Stimulated activated naive CD4-positive, alpha-beta T cell treated with Interleukin-2 at 50 U/mL for 16 hours (primary cell): ENCODE measurements around the gene MAP2K1.
A peak's percentile ranks its signal among the peaks of the same experiment; 100 is the strongest.
"Not testable (repeated sequence)": the region's sequence is repeated elsewhere in the genome, so short reads cannot be mapped to it uniquely, and the experiment has no call there.

Source experiments
- DNase-seq: peaks from one replicate; lab custom pipeline; 2025; lab: John Stamatoyannopoulos, UW

The MAP2K1 gene

DNA sequence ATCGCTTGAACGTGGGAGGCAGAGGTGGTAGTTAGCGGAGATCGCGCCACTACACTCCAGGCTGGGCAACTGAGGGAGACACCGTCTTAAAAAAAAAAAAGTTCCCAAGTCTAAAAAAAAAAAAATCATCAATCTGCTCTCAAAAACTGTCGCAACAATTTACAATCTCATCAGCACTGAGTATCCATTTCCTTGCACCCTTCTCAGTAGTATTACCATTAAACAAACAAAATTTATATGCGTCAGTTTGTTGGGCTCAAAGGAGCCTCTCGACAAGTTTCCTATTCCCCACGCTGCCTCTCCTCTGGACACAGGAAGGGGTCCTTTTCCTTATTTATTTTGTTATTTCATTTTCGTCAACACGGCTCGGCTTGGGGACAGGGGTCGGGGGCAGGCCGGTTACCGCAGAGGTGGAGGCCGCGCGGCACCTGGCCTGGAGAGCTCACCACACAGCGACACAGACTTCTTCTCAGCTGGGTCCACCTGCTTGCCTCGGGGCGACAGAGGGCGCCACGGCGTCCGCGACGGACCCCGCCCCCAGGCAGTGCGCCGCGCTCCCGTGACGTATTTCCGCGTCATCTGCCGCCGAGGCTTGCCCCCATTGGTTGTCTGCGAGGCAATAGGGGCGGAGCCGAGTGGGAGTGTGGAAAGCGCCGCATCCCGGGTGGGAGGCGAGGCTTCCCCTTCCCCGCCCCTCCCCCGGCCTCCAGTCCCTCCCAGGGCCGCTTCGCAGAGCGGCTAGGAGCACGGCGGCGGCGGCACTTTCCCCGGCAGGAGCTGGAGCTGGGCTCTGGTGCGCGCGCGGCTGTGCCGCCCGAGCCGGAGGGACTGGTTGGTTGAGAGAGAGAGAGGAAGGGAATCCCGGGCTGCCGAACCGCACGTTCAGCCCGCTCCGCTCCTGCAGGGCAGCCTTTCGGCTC, at the start of gene MAP2K1:
Gene MAP2K1 (plus strand): TSS at position 709 of the 920 bp plus-strand sequence. CDS start 436 bp downstream, outside the sequence.
- DNase-seq, result peak; percentile 98

DNA sequence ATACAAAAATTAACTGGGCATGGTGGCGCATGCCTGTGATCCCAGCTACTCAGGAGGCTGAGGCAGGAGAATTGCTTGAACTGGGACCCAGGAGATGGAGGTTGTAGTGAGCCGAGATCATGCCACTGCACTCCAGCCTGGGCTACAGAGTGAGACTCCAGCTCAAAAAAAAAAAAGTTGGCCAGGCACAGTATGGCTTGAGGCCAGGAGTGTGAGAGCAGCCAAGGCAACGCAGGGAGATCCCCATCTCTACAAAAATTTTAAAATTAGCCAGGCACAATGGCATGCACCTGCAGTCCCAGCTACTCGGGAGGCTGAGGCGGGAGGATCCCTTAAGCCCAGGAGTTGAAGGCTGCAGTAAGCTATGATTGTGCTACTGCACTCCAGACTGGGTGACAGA, 38.2 kb upstream of the MAP2K1 start:
- DNase-seq, result not testable (repeated sequence)

DNA sequence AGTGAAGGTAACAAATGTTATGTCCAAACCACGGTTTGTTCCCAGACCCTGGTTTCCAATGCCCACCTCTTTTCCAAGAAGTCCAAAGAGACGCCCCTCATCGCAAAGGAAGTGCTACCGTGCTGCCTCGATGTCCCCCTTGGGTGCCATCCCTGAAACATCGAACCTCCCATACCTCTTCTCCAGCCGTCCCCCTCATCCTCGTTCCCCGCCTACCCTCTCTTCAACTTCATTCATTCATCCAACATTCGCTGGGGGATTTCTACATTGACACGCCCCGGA, 30.7 kb upstream of the MAP2K1 start:
- DNase-seq, result peak; percentile 14

DNA sequence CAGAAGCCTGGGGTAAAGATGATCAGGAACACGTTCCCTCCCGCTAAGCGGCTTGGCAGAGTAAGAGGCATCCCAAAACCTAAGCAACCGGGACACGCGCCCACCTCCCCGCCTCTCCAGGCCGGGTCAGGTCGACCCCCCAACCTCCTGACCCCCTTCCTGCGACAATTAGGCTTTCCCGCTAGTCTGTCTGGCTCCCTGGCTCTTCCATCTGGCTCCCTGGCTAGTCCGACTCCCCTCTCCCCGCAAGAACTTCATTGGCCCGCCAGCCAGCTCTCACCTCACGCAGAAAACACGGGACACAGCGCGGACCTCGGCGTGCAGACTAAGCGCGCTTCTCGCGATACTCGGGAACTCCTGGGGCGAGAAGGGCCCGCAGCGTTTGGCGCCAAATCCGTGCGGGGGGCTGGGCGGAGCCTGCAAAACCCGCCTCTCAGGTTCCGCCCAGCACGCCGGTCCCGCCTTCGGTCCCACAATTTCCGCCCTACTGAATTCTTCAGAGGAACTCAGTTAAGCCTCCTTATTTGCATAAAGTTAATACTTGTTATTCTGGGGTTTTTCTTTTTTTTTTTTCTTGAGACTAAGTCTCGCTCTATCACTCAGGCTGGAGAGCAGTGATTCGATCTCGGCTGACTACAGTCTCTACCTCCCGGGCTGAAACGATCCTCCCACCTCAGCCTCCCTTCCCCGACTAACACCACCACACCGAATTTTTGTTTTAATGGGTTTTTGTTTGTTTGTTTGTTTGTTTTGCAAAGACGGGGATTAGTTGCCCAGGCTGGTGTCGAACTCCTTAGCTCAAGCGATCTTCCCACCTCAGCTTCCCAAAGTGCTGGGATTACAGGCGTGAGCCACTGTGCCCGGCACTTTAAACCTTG, 30.1 kb upstream of the MAP2K1 start, which contains the start of gene TIPIN:
Gene TIPIN (minus strand): TSS at position 327 of the 878 bp plus-strand sequence. CDS start 3,738 bp downstream, outside the sequence.
- peak; percentile 95 for DNase-seq

GRCh38 chr15:66359740-66360139, 27.0 kb upstream of the MAP2K1 start:
- no peak for DNase-seq

GRCh38 chr15:66361745-66362460, 24.8 kb upstream of the MAP2K1 start:
- DNase-seq, result not testable (repeated sequence)

DNA sequence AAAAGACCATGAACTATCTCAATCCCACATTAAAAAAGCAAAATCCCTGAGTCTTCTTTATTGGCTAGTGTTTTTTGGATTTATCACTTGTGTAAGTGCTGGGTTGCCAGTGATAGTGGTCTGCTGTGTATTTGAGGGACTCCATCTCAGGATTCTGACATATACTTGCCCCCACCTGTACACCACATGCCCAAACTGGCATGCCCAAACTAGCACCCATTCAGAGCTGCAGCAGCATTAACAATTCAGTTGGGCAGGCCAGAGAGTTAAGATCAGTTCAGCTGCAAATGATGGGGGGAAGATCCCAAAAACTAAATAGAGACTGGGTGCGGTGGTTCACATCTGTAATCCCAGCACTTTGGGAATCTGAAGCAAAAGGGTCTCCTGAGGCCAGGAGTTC, 23.9 kb upstream of the MAP2K1 start:
- no peak for DNase-seq

DNA sequence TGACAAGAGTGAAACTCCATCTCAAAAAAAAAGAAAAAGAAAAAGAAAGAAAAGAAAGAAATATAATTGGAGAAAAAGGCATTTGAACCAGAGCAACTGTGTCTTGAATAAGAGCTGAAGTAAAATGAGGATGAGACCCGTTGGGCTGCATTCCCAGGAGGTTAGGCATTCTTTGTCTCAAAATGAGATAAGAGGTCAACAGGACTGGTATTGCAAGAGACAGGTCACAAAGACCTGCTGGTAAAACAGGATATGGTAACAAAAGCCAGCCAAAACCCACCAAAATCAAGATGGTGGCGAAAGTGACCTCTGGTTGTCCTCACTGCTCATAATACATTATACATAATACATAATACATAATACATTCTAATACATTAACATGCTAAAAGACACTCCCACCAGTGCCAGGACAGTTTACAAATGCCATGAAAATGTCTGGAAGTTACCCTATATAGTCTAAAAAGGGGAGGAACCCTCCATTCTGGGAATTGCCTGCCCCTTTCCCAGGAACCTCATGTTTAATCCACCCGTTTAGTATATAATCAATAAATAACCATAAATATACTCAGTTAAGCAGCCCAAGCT, 21.7 kb upstream of the MAP2K1 start:
- no peak for DNase-seq

DNA sequence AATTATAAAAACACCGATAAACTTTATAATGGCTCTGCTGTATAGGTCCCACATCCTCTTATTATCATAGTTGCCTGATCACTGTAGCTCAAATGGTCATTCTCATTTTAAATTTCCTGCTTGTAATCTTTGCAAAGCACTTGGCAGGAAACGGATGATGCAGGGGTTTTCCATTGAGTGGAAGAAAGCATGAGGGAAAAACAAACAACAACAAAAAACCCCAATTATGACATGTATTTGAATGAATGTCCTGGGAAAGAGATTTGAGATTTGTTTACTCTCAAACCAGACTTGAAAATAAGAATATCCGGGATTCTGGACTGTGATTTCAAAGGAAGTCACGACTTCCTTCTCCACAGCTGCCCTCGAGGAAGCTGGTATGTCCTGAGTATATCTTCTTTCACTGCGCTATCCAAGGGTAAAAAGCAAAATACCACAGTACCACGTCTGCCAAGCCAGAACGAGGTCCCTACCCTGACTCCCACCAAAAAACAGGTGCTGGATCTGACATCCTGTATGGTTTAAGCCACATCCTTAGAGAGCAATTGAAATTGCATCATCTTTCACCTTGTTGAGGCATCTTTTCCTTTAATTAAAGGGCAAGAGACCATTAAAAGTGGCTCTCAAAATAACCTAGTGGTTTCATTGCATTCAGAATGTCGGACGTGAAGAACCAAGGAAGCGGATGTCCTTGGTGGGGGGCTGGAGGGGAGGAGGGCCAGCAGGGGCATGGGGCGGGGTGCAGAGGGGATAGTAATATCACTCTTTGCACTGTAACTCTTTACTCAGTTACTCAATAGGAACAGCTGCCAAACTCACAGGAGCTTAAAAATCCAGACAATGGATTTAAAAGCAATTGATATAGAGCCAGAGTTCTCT, 16.7 kb upstream of the MAP2K1 start:
- no peak for DNase-seq

GRCh38 chr15:66374179-66374578, 12.5 kb upstream of the MAP2K1 start:
- no peak for DNase-seq

- DNase-seq, result no peak
These were observed 7.8 kb upstream of the MAP2K1 start for GRCh38 chr15:66378814-66379430.

GRCh38 chr15:66381376-66381775, 5.3 kb upstream of the MAP2K1 start:
- not testable (repeated sequence) for DNase-seq

GRCh38 chr15:66387163-66388042, 691 bp downstream of the MAP2K1 start:
- DNase-seq, result peak; percentile 81

DNA sequence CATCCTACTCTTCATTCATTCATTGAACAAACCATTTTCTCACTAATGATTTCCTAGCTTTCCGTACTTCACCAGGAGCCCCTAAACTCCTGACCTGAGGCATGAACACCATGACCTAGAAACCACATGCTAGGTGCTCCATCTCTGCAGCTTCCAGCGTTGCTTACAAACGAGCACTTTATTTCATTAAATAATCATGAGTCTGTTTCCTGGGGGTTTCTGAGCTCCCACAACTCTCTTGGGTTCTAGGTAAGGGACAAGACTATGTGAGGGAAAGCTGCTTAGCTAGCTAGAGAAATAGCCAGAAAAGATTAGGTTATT, 1.3 kb downstream of the MAP2K1 start:
- DNase-seq, result no peak

- DNase-seq, result no peak
These were observed 1.9 kb downstream of the MAP2K1 start for GRCh38 chr15:66388576-66388975.

DNA sequence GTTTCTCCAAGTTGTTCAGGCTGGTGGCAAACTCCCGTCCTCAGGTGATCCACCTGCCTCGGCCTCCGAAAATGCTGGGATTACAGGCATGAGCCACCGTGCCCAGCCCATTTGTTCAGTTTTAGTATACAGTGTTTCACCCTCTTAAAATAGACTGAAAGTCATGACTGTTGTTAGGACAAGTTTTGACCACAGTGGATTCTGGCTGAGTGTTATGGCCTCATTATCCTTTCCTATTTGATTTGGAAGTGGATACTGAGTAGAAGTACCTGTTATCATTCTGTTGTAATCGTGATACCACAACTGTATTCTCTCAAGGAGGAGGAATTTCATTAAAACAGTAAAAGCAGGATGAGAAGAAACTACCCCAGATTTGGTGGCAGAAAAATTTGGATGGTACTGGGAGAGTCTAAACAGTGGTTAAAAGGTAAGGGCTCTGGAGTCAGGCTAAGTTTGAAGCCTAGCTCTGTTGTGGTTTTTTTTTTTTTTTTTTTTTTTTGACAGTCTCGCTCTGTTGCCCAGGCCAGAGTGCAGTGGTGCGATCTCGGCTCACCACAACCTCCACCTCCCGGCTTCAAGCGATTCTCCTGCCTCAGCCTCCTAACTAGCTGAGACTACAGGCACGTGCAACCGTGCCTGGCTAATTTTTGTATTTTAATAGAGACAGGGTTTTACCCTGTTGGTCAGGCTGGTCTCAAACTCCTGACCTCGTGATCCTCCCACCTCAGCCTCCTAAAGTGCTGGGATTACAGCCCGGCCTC, 2.6 kb downstream of the MAP2K1 start:
- DNase-seq, result no peak

DNA sequence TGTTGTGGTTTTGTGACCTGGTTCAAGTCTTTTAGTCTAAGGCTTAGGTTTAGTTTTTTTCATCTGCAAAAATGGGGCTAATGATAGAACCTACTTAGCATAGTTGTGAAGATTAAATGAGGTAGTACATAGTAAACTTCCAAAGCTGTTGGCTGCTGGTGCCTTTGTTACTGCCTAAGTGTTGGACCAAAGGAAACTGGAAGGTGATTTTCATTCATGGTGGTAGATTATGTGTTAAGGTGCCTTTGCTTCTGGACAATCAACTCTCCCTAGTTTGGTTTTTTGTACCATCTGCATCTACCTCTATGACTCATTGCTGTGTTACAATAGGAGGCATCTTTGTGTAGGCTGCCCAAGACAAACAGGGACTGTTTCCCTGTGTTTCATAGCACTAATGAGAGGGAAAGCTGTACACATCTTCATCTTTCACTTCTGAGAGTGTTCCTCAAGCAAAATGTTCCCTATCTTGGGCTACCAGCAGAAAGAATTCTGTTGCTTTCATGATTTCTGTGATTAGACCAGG, 3.2 kb downstream of the MAP2K1 start:
- DNase-seq, result no peak

DNA sequence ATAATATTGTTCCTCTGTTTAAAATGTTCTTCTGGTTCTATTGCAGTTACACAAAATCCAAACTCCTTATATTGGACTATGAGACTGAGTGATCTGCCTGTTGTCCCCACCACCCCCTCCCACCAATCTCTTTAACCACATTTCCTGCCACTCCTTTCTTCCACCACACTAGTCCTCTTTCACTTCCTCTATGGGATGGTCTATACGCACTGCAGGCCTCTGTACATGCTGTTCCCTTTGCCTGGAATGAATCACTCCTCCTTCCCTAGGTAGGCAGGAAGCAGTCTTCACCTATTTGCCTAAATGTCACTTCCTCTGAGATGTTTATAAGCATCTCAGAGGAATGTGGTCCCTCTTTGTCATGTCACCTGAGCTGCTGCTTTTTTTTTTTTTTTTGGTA, 4.0 kb downstream of the MAP2K1 start:
- no peak for DNase-seq
